ENCODE measurements around the gene MEAF6. TPM values are rescaled to one million over a fixed set of nuclear protein-coding genes. Genes with fewer than 3 reads are reported as not detected.
"Not testable (repeated sequence)": the region's sequence is repeated elsewhere in the genome, so short reads cannot be mapped to it uniquely, and the experiment has no call there.

The MEAF6 gene
- total and polyA plus RNA-seq, 2 experiments from 2014 or later: 60.1 to 64.5 TPM

DNA sequence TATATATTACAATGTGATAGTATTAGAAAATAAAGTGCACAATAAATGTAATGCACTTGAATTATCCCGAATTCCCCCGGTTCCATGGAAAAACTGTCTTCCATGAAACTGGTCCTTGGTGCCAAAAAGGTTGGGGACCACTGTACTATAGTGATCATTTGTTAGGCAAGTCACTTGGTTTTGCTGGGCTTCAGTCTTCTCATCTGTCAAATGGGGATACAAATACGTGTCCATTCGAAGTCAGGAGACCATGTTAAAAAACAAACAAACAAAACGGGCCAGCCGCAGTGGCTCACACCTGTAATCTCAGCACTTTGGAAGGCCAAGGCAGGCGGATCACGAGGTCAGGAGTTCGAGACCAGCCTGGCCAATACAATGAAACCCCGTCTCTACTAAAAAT lies 24.6 kb upstream of the MEAF6 start:
- not testable (repeated sequence) for H3K4me1 ChIP-seq (ENCODE audit: insufficient read depth); H3K9me2 ChIP-seq (ENCODE audit: insufficient read depth); H3K9me3 Mint-ChIP-seq; H3K4me1 Mint-ChIP-seq; H3K36me3 ChIP-seq (ENCODE audit: insufficient read depth); H3K27ac ChIP-seq (ENCODE audit: low read depth); H3K27me3 ChIP-seq (ENCODE audit: insufficient read depth); ATAC-seq; H3K79me2 ChIP-seq (replicated peaks; ENCODE audit: insufficient read depth); H3F3A ChIP-seq (replicated peaks; ENCODE audit: low read depth); H3K4me3 Mint-ChIP-seq; H3K4me2 ChIP-seq; H3K27ac Mint-ChIP-seq; H3K4me3 ChIP-seq; DNase-seq (ENCODE audit: low spot score); H2AFZ ChIP-seq; H3K27me3 Mint-ChIP-seq (ENCODE audit: insufficient read depth, low read depth, poor library complexity)
- peaks cover 15% of the 10 kb centered on the region for H4K20me1 ChIP-seq (replicated peaks; ENCODE audit: insufficient read depth)
- H3K36me3 Mint-ChIP-seq (ENCODE audit: low read depth): peaks cover 52% of the 10 kb centered on the region

GRCh38 chr1:37537378-37537777 lies 22.8 kb upstream of the MEAF6 start:
- Mint-ChIP-seq H3K27ac (no peak overlapping the region), H3K4me1 (no peaks in the 10 kb centered on the region), H3K36me3 (ENCODE audit: low read depth) (peaks cover 49% of the 10 kb centered on the region), H3K4me3 (no peak overlapping the region), H3K9me3 (no peaks in the 10 kb centered on the region), H3K27me3 (ENCODE audit: insufficient read depth, low read depth, poor library complexity) (peaks cover 3% of the 10 kb centered on the region)
- peaks cover under 1% of the 10 kb centered on the region; the same call in 1 of the 2 replicates for H3K79me2 ChIP-seq (replicated peaks; ENCODE audit: insufficient read depth)
- no peak overlapping the region for H3K4me3 ChIP-seq
- H3K36me3 ChIP-seq (ENCODE audit: insufficient read depth): peaks cover 4% of the 10 kb centered on the region
- H3K4me1 ChIP-seq (ENCODE audit: insufficient read depth): no peaks in the 10 kb centered on the region
- H3K27ac ChIP-seq (ENCODE audit: low read depth): no peak overlapping the region
- peaks cover 15% of the 10 kb centered on the region for H4K20me1 ChIP-seq (replicated peaks; ENCODE audit: insufficient read depth)
- no peaks in the 10 kb centered on the region for H3K27me3 ChIP-seq (ENCODE audit: insufficient read depth)
- no peak overlapping the region for H3K4me2 ChIP-seq
- H2AFZ ChIP-seq: no peak overlapping the region
- DNase-seq (ENCODE audit: low spot score): no peak
- ATAC-seq: no peak
- H3F3A ChIP-seq (replicated peaks; ENCODE audit: low read depth): no peaks in the 10 kb centered on the region
- no peak for TF ChIP-seq CREB1 (CRISPR knock-in tag; IDR thresholded peaks at IDR 0.05; ENCODE audit: low read depth)
- no peaks in the 10 kb centered on the region for H3K9me2 ChIP-seq (ENCODE audit: insufficient read depth)

- H4K20me1 ChIP-seq (replicated peaks; ENCODE audit: insufficient read depth): peaks cover 15% of the 10 kb centered on the region; the same call in 1 of the 2 replicates
- no peaks in the 10 kb centered on the region for H3K4me1 ChIP-seq (ENCODE audit: insufficient read depth)
- H3K27me3 ChIP-seq (ENCODE audit: insufficient read depth): no peaks in the 10 kb centered on the region
- H3K36me3 ChIP-seq (ENCODE audit: insufficient read depth): peaks cover 4% of the 10 kb centered on the region
- no peak overlapping the region for H3K4me3 ChIP-seq
- Mint-ChIP-seq H3K27ac (no peak overlapping the region), H3K4me1 (no peaks in the 10 kb centered on the region), H3K36me3 (ENCODE audit: low read depth) (peaks cover 23% of the 10 kb centered on the region), H3K27me3 (ENCODE audit: insufficient read depth, low read depth, poor library complexity) (peaks cover 3% of the 10 kb centered on the region), H3K4me3 (no peak overlapping the region), H3K9me3 (no peaks in the 10 kb centered on the region)
- no peaks in the 10 kb centered on the region for H3K79me2 ChIP-seq (replicated peaks; ENCODE audit: insufficient read depth)
- H3K27ac ChIP-seq (ENCODE audit: low read depth): no peak overlapping the region
- no peaks in the 10 kb centered on the region for H3K9me2 ChIP-seq (ENCODE audit: insufficient read depth)
- no peak overlapping the region for H3K4me2 ChIP-seq
- ATAC-seq (no peak), DNase-seq (ENCODE audit: low spot score) (no peak)
- no peaks in the 10 kb centered on the region for H3F3A ChIP-seq (replicated peaks; ENCODE audit: low read depth)
- no peak overlapping the region for H2AFZ ChIP-seq
- TF ChIP-seq CREB1 (CRISPR knock-in tag; IDR thresholded peaks at IDR 0.05; ENCODE audit: low read depth) (no peak), JUNB (IDR thresholded peaks at IDR 0.05; ENCODE audit: unreplicated experiment) (no peak), NANOG (IDR thresholded peaks at IDR 0.05; ENCODE audit: borderline replicate concordance) (no peak), ZNF331 (CRISPR knock-in tag; IDR thresholded peaks at IDR 0.05; ENCODE audit: low read depth) (no peak), EZH2phosphoT487 (IDR thresholded peaks at IDR 0.05; ENCODE audit: unreplicated experiment) (no peak), POLR2AphosphoS5 (IDR thresholded peaks at IDR 0.05; ENCODE audit: low read depth) (no peak), EZH2 (IDR thresholded peaks at IDR 0.05; ENCODE audit: low read depth, unreplicated experiment) (no peak)
- TF ChIP-seq, protein P1, sequence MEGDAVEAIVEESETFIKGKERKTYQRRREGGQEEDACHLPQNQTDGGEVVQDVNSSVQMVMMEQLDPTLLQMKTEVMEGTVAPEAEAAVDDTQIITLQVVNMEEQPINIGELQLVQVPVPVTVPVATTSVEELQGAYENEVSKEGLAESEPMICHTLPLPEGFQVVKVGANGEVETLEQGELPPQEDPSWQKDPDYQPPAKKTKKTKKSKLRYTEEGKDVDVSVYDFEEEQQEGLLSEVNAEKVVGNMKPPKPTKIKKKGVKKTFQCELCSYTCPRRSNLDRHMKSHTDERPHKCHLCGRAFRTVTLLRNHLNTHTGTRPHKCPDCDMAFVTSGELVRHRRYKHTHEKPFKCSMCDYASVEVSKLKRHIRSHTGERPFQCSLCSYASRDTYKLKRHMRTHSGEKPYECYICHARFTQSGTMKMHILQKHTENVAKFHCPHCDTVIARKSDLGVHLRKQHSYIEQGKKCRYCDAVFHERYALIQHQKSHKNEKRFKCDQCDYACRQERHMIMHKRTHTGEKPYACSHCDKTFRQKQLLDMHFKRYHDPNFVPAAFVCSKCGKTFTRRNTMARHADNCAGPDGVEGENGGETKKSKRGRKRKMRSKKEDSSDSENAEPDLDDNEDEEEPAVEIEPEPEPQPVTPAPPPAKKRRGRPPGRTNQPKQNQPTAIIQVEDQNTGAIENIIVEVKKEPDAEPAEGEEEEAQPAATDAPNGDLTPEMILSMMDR (conservative IDR thresholded peaks at IDR 0.05; ENCODE audit: low read depth in 2 of 2): no peak
- TF ChIP-seq, protein P2, sequence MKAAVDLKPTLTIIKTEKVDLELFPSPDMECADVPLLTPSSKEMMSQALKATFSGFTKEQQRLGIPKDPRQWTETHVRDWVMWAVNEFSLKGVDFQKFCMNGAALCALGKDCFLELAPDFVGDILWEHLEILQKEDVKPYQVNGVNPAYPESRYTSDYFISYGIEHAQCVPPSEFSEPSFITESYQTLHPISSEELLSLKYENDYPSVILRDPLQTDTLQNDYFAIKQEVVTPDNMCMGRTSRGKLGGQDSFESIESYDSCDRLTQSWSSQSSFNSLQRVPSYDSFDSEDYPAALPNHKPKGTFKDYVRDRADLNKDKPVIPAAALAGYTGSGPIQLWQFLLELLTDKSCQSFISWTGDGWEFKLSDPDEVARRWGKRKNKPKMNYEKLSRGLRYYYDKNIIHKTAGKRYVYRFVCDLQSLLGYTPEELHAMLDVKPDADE (IDR thresholded peaks at IDR 0.05): no peak
These were observed 18.9 kb upstream of the MEAF6 start for GRCh38 chr1:37533317-37534093.
